Heart left ventricle (tissue), 13 donors: ENCODE measurements around the gene SPA17.

Source experiments
- CTCF ChIP-seq, 12 donors: fragments of 200-600 bp; sonication (generic) in 4 of 12; IDR thresholded peaks; one replicate each; pipeline versions ENCODE4 v1.5.0 to v1.8.0; 2018 to 2022; ENCODE audit warnings: antibody characterized with exemption in 12 of 12, mild to moderate bottlenecking in 5 of 12
- POLR2A ChIP-seq, 2 donors: fragments of 450-650 bp; IDR thresholded peaks; one replicate each; pipeline ENCODE4 v1.6.1; 2017; ENCODE audit warnings: antibody characterized with exemption in 2 of 2, mild to moderate bottlenecking in 2 of 2, moderate library complexity in 2 of 2
- donor health status: ischemic (EF 13 %, LVEDD 7.1; RV severe dilation, severe dysfunction).
- donor health status: DM: no; HTN: yes; CAD: no.
- donor health status: DM: no; HTN: no; CAD: no.
- donor health status: ischemic (EF 25% LVEDD 6.9; RV normal size, moderate dysfunction).
- donor health status: ischemic (EF 25% LVEDD 5.7; RV mildly dilated, moderate dysfunction).
- donor health status: ischemic (EF 35%, LVEDD 5.7; RV mildly dilated, moderate dysfunction).
- donor health status: nonischemic (EF 11% LVEDD 7.7; RV severe dilation, severe dysfunction).
- donor health status: DM: yes; HTN: yes; CAD: no.
- donor health status: PGD.
- donor health status: ischemic (EF 29% LVEDD 5.4; RV normal size, mild dysfunction).
- donor health status: nonischemic (EF 23%, LVEDD 6.1; RV moderate dilation, normal function).

- TF ChIP-seq CTCF (IDR thresholded peaks at IDR 0.05), result no peak
- no peak for TF ChIP-seq POLR2A (IDR thresholded peaks at IDR 0.05)
Measured at GRCh38 chr11:124658986-124659385, 14.7 kb upstream of the SPA17 start.
